Adipose tissue (tissue), 3 donors: ENCODE results near the gene SRRM4. TPM values are rescaled to one million over a fixed set of nuclear protein-coding genes. Genes with fewer than 3 reads are reported as not detected.
"Not testable (repeated sequence)": the region's sequence is repeated elsewhere in the genome, so short reads cannot be mapped to it uniquely, and the experiment has no call there.

ENCODE experiments used
- H3K27ac ChIP-seq: one replicate; pipeline ENCODE4 v1.5.1; 2013; ENCODE audit warnings: low read depth, low read length
- WGBS, 3 donors: extraction: QIAGEN DNeasy Blood & Tissue Kit; methylation state at CpG; one replicate each; pipeline ENCODE4 v1.1.7; 2013; 5-methylcytosine and 5-hydroxymethylcytosine counted together
- polyA plus RNA-seq, 3 donors: library from polyadenylated mRNA; stranded (reverse); fragments of 200-250 nt; gene quantifications; one replicate each; pipeline ENCODE4 v1.2.3, GENCODE V29; 2013
- donor health status: healthy with polysubstance abuse.
- donor health status: Bipolar disorder and iron deficiency.
- donor health status: healthy.

SRRM4 gene
- polyA plus RNA-seq, 3 donors = under 0.01 TPM; not detected in 2

- 18 to 24% (median 21%) methylated on average over 3 of the region's 3 CpGs for WGBS, 3 donors
- H3K27ac ChIP-seq = no peak overlapping the region
These were observed 109.5 kb downstream of the SRRM4 start for GRCh38 chr12:119090865-119091264.

GRCh38 chr12:119096429-119097202, 115.3 kb downstream of the SRRM4 start:
- no peak overlapping the region for H3K27ac ChIP-seq
- 32 to 44% (median 37%) methylated on average over 11 of the region's 11 CpGs for WGBS, 3 donors

GRCh38 chr12:119100933-119101332, 119.6 kb downstream of the SRRM4 start:
- no peak overlapping the region for H3K27ac ChIP-seq
- 56 to 68% (median 60%) methylated on average over 3 of the region's 3 CpGs for WGBS, 3 donors

- H3K27ac ChIP-seq = no peak overlapping the region
- 67 to 74% (median 71%) methylated on average over 4 of the region's 4 CpGs for WGBS, 3 donors
These were observed 120.9 kb downstream of the SRRM4 start for GRCh38 chr12:119102274-119102673.

GRCh38 chr12:119102714-119103113, 121.4 kb downstream of the SRRM4 start:
- 78 to 89% (median 79%) methylated on average over 1 of the region's 1 CpG for WGBS, 3 donors
- no peak overlapping the region for H3K27ac ChIP-seq

- not testable (repeated sequence) for H3K27ac ChIP-seq
- WGBS, 3 donors = 88 to 97% (median 91%) methylated on average over 4 of the region's 4 CpGs
These were observed 123.6 kb downstream of the SRRM4 start for GRCh38 chr12:119104969-119105368.

GRCh38 chr12:119113496-119113986, 132.2 kb downstream of the SRRM4 start:
- 73 to 79% (median 74%) methylated on average over 9 of the region's 9 CpGs for WGBS, 3 donors
- no peak overlapping the region for H3K27ac ChIP-seq

GRCh38 chr12:119114294-119114693, 133.0 kb downstream of the SRRM4 start:
- H3K27ac ChIP-seq = no peak overlapping the region
- 79 to 88% (median 83%) methylated on average over 3 of the region's 3 CpGs for WGBS, 3 donors

GRCh38 chr12:119115296-119115905, 134.1 kb downstream of the SRRM4 start:
- 25 to 35% (median 30%) methylated on average over 2 of the region's 2 CpGs for WGBS, 3 donors
- no peak overlapping the region for H3K27ac ChIP-seq

GRCh38 chr12:119117936-119118335, 136.6 kb downstream of the SRRM4 start:
- H3K27ac ChIP-seq = no peak overlapping the region
- WGBS, 3 donors = 71 to 84% (median 76%) methylated on average over 3 of the region's 3 CpGs

GRCh38 chr12:119118625-119119024, 137.3 kb downstream of the SRRM4 start:
- H3K27ac ChIP-seq = no peak overlapping the region
- WGBS, 3 donors = 62 to 75% (median 74%) methylated on average over 3 of the region's 3 CpGs

GRCh38 chr12:119122047-119122446, 140.7 kb downstream of the SRRM4 start:
- no peak overlapping the region for H3K27ac ChIP-seq
- 65 to 74% (median 73%) methylated on average over 5 of the region's 5 CpGs for WGBS, 3 donors

- H3K27ac ChIP-seq = no peak overlapping the region
- WGBS, 3 donors = 64 to 73% (median 68%) methylated on average over 4 of the region's 4 CpGs
These were observed 141.4 kb downstream of the SRRM4 start for GRCh38 chr12:119122751-119123150.

- 43 to 69% (median 68%) methylated on average over 3 of the region's 3 CpGs for WGBS, 3 donors
- H3K27ac ChIP-seq = no peak overlapping the region
These were observed 147.2 kb downstream of the SRRM4 start for GRCh38 chr12:119128527-119128926.

- no peak overlapping the region for H3K27ac ChIP-seq
- 60 to 82% (median 73%) methylated on average over 3 of the region's 3 CpGs for WGBS, 3 donors
These were observed 148.6 kb downstream of the SRRM4 start for GRCh38 chr12:119129827-119130434.

GRCh38 chr12:119130523-119130922, 149.2 kb downstream of the SRRM4 start:
- WGBS, 3 donors = 88 to 94% (median 94%) methylated on average over 10 of the region's 10 CpGs
- H3K27ac ChIP-seq = no peak overlapping the region

- WGBS, 3 donors = 59 to 79% (median 71%) methylated on average over 3 of the region's 3 CpGs
- H3K27ac ChIP-seq = no peak overlapping the region
These were observed 153.1 kb downstream of the SRRM4 start for GRCh38 chr12:119134284-119135072.

GRCh38 chr12:119136811-119137410, 155.6 kb downstream of the SRRM4 start:
- H3K27ac ChIP-seq = no peak overlapping the region
- 74 to 83% (median 79%) methylated on average over 4 of the region's 4 CpGs for WGBS, 3 donors
